HepG2 (cell line): ENCODE measurements around the gene XPR1.

ENCODE experiments used
- JUNB ChIP-seq: sonication (generic); formaldehyde crosslinking; IDR thresholded peaks from 2 replicates; pipeline ENCODE4 v1.8.0; 2022; ENCODE audit warnings: missing genetic modification reagents, mild to moderate bottlenecking, borderline replicate concordance
- POLR2A ChIP-seq, 2 experiments: IDR thresholded peaks; 2 replicates each; pipeline ENCODE4 v1.6.1; 2011; ENCODE audit warnings: low read depth in 2 of 2, low read length in 2 of 2, mild to moderate bottlenecking in 1 of 2, moderate library complexity in 1 of 2; ENCODE audit not compliant: insufficient read depth in 1 of 2

DNA sequence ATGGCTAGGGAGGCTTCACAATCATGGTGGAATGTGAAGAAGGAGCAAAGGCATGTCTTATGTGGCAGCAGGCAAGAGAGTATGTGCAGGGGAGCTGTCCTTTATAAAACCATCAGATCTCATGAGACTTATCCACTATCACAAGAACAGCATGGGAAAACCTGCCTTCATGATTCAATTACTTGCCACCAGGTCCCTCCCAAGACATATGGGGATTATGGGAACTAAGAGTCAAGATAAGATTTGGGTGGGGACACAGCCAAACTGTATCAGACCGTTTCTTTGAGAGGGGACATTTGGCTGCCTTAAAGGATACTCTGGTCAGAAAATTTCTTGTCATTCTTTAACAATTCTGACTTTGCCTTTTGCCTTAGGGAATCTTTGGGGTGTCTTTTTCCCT lies 3.2 kb upstream of the XPR1 start:
- TF ChIP-seq JUNB (CRISPR knock-in tag) (no peak), POLR2A (IDR thresholded peaks at IDR 0.05; ENCODE audit: insufficient read depth in 1 of 2, low read depth in 2 of 2, low read length in 2 of 2) (no peak)
